Limb (tissue), 2 donors: ENCODE measurements around the gene KCNQ1.
"Not testable (repeated sequence)": the region's sequence is repeated elsewhere in the genome, so short reads cannot be mapped to it uniquely, and the experiment has no call there.

Experiments
- DNase-seq, 2 donors: peaks; one replicate each; pipeline ENCODE4 v3.0.0-alpha.2; 2016; ENCODE audit errors: extremely low spot score in 2 of 2

The KCNQ1 gene

DNA sequence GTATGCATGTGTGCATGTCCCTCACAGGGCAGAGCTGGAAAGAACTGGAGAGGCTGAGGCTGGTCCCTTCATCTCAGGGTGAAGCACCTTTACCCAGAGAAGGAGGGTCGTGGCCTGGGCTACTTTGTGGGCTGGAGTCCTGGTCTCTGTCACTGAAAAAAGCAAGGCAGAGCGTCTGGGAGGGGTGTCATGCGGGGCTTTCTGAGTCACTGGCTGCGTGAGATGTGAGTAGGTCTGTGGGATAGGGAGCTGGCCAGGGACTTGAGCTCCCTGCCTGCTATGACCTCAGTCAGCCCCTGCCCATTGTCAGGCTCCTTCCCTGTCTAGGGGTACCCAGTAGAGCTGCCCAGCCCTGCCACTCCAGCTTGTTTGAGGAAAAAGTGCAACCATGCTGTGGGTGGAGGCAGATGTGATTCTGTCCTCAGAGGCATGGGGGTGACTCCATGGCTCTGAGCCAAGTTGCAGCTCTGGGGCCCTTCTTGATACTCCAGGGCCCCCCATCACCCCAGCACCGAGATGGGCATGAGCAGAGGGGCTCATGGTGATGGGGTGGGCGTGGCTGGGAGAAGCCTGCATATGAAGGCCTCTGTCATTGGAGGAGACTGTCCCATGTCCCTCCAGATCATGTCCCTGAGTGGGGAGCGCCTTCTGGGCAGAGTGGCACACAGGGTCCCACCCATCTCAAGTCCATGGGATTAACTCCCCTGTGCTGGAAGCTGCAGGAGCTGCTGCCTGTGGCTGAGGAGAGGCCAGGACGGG lies 27.8 kb downstream of the KCNQ1 start:
- no peak for DNase-seq

DNA sequence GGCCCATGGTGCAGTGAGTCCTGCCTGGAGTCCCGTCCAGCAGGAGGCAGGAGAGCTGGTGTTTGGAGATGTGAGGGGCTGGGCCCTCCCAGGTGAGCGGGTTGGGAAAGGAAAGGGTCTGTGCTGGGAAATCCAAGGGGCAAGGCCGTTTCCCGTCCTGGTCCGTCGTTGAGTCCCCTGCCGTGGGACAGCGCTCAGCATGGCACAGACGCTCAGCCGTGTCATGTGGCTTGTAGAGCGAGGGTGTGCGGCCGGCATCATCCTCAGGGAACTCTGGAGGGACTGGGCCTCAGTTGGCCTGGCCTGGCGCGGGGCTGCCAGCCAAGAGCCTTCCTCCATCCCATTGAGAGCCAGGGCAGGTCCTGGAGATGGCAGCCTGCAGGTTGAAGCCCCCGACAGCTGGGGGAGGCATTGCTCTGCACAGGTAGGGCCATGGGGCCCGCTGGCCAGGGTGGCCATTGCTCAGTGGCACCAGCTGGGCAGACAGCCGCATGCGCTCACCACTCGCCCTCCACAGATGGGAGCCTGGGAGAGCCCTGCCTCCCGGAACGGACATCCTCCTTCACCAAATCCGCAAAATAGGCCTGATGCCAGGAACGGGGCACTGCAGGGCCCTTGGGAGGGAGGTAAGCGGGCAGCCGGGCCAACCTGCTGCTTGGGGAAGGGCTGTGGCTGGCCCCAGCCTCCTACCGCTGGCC lies 28.7 kb downstream of the KCNQ1 start:
- no peak for DNase-seq

DNA sequence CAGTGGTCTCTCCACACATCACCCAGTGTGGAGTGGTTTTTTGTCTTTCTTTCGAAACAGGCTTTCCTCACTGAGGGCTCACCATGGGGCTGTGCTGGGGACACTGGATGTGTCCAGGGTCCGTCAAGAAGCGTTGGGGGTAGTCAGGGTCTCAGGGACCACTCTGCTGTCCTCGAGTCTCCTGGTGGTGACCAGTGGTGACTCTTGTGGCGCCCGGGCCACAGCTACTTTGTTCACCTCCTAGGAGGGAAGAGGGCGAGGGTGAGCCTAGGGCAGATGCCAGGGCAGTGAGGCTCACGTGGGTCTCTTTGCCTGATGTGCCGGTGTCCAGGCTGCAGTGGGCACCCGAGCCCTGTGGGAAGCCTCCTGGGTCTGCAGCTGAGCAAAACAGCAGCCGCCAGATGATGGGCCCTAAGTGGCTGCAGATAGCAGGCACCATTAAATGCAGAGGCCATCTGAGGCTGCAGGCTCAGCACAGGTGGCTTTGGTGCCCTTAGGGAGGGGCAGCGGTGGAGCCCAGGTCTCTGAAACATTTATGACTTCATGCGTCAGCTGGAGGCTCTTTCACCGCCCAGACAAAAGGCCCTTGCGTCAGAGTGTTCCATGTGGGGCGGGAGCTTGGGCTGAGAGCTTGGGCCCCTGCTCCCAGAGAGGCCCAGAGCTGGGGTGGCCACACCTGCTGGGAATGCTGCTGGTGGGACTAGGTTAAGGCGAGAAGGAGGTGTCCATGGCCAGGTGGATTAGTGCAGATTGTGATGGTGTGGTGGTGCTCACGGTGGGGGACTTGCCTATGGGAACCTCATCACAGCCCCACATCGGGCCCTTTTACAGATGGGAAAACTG lies 29.5 kb downstream of the KCNQ1 start:
- no peak for DNase-seq

DNA sequence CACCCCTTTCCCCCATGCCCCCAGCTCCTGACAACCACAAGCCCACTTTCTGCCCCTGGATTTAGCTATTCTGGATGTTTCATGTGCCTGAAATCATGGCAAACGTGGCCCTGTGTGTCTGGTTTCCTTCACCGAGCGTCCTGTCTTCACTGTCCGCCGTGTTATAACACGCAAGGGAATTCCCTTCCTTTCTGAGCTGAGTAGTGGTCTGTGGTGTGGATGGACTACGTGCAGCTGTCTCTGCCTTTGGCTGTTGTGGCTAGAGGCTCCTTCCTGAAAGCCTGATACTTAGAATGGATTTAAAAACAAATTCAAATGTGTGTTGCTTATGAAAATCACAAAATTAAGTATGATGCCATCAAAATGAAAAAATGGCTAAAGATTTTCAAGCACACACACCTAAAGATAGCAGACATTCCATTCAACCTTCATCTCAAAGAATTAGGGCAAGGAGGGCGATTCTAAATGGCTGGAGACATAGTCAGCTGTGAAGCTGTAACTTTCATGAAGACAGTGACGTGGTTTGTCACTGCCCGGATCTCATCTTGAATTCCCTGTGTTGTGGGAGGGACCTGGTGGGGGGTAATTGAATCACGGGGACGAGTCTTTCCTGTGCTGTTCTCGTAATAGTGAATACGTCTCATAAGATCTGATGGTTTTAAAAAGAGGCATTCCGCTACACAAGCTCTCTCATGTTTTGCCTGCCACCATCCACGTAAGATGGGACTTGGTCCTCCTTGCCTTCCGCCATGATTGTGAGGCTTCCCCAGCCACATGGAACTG lies 30.5 kb downstream of the KCNQ1 start:
- no peak for DNase-seq

DNA sequence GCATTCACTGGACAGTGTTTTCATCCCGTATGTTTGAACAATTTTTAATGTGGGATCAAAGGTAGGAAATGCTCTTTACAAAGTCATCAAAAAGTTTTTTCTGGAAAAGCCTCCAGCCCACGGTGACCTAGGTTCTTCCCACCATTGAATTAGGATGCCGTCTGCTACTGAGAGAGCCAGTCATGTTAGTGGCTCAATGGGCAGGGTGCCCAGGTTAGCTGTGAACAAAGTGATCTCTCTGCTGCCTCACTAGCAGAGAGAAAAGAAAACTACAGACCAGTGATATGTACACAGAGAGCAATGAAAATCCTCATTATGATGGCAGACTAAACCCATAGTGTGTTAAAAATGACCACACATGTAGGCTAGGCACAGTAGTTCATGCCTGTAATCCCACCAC lies 32.4 kb downstream of the KCNQ1 start:
- no peak for DNase-seq

DNA sequence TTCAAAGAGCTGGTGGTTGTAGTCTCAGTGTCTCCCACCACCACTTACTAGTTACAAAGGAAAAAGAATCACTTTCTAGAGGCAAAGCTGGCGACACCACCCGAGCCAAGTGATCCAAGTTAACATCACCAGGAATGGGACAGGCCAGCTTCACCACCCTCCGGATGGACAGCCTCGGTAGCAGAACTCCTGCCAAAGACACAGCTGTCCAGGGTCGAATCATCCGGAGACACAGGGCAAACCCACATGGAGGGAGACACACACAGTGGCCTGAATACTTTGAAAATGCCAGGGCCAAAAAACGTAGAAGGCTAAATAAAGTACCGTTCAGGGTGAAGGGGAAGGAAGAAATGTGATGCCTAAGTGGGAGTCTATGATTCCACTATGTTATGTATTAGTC lies 33.1 kb downstream of the KCNQ1 start:
- no peak for DNase-seq

DNA sequence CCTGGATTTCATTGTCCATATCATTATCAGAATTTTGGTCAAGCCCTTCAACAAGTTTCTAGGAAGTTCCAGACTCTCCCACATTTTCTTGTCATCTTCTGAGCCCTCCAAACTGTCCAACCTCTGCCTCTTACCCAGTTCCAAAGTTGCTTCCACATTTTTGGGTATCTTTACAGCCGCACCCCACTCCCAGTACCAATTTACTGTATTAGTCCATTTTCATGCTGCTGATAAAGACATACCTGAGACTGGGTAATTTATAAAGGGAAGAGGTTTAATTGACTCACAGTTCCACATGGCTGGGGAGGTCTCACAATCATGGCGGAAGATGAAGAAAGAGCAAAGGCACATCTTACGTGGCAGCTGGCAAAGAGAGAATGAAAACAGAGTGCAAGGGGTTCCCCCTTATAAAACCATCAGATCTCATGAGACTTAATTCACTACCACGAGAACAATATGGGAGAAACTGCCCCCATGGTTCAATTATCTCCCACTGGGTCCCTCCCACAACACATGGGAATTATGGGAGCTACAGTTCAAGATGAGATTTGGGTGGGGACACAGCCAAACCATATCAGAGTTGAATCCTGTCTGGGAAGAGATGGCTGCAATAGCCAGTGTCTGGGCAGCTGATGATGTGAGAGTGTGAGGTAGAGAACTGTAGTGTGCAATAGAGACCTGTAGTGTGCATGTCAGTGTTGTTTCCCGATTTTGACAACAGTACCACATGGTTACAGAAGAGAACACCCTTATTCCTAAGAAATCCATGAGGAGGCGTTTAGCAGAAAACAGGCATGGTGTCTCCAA lies 35.5 kb downstream of the KCNQ1 start:
- DNase-seq: not testable (repeated sequence)

DNA sequence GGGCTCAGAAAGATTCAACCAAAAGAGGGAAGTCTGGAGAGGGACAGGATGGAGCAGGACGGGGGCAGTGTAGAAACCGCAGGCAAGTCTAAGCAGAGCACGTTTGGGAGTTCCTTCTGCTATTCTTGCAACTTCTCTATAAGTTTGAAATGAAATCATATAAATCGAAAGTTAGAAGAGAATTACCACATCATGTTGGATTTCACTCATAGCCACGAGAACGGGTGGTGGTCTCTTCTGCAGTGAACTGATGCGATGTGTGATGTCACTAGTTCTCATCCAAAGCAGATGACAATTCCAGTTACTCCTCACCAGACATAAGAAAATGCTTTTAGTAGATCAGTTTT lies 36.0 kb downstream of the KCNQ1 start:
- no peak for DNase-seq

DNA sequence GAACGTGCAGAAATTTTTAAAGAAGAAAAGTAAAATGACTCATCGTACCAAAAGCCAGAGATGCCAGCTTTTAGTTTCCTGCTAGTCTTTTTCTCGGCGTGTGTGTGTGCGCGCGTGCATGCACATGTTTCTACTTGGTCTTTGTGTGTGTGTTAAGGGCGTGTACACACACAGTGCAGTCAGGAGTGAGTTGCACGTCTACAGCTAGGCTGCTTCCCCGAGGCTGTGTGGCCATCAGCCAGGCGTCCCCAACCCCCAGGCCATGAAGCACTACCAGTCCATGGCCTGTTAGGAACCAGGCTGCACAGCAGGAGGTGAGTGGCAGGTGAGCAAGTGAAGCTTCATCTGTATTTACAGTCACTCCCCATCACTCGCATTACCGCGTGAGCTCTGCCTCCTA lies 36.4 kb downstream of the KCNQ1 start:
- no peak for DNase-seq

DNA sequence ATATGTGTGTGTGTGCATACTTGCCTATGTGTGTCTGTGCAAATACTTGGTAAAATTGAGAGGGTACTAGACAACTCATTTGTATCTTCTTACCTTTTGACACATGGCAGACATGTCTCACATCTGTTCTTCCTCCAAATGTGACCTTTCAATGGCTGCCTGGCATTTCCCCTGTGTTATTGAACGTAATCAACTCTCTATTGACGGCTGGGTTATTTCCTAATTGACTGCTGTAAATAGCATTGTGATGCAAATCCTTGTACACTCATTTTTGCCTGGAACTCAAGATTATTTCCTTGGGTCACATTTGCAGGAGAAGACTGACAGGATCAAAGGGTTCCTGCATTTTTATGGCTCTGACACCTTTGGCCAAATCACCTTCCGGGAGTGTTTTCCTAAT lies 37.4 kb downstream of the KCNQ1 start:
- DNase-seq: no peak

DNA sequence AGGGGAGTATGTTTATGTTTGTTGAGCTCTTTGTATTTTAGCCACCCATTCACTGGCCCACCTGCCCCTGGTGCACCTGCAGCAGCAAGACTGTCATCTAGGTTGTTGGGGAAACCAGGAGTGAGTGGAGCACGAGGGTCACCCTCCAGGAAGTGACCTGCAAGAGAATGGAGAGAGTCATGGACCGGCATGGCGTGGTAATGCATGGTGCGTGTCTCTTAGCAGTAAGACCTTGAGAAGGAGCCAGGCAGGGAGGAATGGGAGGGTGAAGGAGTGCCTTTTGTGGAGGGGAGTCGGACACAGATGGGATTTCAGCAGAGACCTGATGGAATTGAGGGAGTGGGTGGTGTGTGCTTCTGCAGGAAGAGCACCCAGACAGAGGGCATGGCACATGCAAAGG lies 37.9 kb downstream of the KCNQ1 start:
- DNase-seq: no peak

DNA sequence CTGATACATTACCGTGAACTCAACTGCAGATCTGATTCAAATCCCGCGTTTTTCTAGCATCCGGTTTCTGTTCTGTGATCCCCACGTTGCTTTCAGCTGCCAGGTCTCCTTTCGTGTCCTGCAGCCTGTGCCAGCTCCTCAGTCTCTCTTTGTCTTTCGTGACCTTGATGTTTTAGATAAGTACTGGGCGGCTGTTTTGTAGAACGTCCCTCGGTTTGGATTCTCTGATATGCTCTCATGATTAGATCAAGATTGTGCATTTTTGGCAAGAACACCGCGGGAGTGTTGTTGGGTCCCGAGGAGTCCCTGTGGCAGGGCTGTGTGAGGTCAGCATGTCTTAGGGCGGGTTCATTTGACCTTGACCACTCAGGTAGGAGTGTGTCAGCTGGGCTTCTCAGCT lies 38.6 kb downstream of the KCNQ1 start:
- no peak for DNase-seq

DNA sequence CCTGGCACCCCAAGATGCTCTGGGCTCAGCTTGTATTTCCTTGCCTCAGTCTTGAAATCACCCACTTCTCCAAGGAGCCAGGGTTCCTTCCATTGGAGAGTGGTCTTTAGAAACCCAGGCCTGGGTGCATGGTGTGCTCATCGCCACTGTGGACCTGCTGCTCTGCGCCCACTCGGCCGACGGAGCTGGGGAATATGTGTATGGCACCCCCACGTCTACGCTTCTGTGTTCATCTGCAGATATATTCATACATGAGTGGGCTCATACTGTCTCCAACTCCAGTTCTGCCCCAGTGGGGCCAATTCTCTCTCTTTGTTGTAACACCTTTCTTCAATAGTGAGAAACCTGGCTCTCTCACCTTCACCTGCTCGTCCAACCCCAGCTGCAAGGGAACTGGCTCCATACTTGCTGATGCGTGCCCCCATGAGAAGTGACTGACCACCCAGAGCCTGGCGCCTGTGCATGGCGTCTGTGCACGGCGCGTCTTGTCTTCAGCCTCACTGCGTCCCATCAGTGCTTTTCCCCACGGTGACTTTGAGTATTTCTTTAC lies 39.8 kb downstream of the KCNQ1 start:
- no peak for DNase-seq

DNA sequence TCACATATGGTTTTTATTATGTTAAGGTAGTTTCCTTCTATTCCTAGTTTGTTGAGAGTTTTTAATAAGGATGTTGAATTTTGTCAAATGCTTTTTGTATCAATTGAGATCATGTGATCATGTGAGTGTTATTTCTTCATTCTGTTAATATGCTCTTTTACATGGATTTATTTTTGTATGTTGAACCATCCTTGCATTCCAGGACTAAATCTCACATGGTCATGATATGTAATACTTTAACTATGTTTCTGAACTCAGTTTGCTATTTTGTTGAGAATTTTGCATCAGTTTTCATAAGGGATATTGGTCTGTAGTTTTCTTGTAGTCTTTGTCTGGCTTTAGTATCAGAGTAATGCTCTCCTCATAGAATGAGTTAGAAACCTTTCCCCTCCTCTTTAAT lies 43.2 kb downstream of the KCNQ1 start:
- DNase-seq: no peak

DNA sequence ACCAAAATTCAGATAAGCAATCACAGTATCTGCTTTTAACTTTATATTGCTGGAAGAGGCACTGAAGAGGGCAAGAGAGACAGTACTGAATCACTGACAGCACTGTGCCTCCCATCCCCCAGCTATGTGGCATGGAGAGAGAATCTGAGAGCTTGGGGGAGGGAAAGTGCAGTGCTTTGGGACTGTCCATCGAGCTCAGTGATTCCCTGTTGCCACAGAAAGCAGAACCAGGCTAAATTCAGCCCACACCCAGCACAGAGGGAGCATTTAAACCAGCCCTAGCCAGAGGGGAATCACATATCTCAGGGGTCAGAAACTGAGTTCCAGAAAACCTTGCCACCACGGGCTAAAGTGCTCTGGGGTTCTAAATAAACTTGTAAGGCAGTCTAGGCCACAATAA lies 44.3 kb downstream of the KCNQ1 start:
- DNase-seq: no peak

DNA sequence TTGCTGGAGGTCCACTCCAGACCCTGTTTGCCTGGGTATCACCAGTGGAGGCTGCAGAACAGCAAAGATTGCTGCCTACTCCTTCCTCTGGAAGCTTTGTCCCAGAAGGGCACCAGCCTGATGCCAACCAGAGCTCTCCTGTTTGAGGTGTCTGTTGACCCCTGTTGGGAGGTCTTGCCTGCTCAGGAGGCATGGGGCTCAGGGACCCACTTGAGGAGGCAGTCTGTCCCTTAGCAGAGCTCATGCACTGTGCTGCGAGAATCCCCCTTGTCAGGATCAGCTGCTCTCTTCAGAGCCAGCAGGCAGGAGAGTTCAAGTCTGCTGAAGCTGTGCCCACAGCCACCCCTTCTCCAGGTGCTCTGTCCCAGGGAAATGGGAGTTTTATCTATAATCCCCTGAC lies 53.1 kb downstream of the KCNQ1 start:
- DNase-seq: not testable (repeated sequence)

DNA sequence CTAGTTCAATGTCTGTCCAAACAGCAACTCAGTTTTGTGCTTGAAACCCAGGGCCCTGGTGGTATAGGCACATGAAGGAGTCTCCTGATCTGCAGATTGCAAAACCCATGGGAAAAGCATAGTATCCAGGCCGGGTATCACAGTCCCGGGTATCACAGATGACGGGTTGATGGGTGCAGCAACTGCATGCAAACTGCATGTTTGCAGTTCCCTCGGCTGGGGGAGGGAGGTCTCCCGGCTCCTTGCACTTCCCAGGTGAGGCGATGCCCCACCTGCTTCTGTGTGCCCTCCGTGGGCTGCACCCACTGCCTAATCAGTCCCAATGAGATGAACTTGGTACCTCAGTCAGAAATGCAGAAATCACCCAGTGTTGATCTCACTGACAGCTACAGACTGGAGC lies 53.9 kb downstream of the KCNQ1 start:
- DNase-seq: no peak

DNA sequence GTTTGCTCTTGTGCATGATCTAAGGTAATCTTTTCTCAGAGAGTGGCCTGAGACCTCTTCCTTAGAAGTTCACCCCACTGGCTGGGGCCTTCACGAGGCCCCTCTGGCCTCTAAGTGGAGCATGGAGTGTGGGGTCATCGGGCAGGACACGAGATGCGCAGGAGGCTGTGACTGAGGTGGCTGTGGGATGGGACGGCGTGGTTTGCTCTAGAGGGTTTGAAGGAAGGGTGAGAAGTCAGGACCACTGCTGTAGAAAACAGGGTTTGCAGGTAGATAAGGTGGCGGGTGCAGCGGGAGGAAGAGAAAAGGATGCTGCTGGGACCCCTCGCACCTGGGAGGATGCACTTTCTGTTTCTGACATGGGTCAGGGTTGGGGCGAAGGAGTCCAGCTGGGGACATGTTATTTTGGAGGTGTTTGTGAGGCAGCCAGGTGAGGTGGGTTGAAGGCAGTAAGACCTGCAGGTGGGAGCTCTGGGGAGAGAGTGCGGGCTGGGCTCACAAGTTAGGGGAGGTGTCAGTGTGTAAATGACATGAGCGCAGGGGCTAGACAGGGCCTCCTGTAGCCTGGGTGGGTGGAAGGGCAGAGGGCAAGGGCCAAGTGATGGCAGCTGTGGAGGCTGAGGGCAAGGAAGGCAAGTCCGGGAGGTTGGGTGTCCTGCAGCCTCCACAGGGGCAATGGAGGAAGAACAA lies 62.5 kb downstream of the KCNQ1 start:
- DNase-seq: peak in 1 of 2 donors; percentile 12

DNA sequence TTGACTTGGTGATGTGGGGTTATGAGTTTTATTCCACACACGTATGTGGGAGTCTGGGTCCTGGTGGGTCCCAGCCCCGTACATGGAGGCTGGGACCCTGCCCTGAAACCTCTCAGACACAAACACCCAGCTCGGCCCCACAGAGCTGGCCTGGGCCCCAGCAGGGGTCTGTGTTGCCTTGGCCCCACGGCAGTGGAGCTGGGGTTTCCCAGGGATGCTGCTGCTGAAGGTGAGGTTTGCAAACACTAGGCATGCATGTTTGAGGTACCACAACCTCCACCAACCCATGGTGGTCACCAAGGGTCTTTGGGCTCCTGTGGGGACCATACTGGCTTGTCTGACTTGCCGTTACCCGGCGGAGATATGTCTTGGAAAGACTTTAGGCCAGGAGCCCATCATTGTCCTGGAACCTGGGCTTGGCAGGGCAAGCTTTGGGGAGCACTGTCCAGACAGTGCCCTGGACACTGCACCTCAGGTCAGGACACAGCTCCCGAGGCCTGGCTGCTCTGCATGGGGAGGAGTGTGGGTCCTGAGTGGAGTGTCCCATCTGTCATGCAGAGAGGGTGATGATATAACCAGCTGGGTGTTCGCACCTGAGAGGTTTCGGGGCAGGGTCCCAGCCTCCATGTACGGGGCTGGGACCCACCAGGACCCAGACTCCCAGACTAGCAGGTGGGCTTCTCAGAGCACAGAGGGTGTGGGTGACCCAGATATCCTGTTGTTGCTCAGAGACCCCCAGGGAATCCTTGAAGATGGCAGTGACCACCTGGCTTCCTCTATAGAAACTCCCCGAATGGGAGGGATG lies 63.3 kb downstream of the KCNQ1 start:
- DNase-seq: peak in 1 of 2 donors; percentile 7
